Type B pancreatic cell (in vitro differentiated cells): ENCODE measurements around the gene SPATS2. TPM values are rescaled to one million over a fixed set of nuclear protein-coding genes. Genes with fewer than 3 reads are reported as not detected.

Experiments
- DNase-seq: peaks from one replicate; pipeline ENCODE4 v3.0.0; 2021; ENCODE audit warnings: mixed read lengths; ENCODE audit not compliant: unreplicated experiment; ENCODE audit errors: extremely low spot score
- H3K27ac Mint-ChIP-seq: 2 replicates; pipeline ENCODE4 v1.8.0; 2021; ENCODE audit warnings: mild to moderate bottlenecking, mixed read lengths
- H3K27me3 Mint-ChIP-seq: 2 replicates; pipeline ENCODE4 v1.8.0; 2021; ENCODE audit warnings: mixed read lengths
- H3K36me3 Mint-ChIP-seq: 2 replicates; pipeline ENCODE4 v1.8.0; 2021; ENCODE audit warnings: mixed read lengths
- H3K4me1 Mint-ChIP-seq: one replicate; pipeline ENCODE4 v1.8.0; 2021; ENCODE audit warnings: mixed read lengths; ENCODE audit not compliant: unreplicated experiment
- H3K4me3 Mint-ChIP-seq: 2 replicates; pipeline ENCODE4 v1.8.0; 2021; ENCODE audit warnings: mild to moderate bottlenecking, mixed read lengths
- H3K9me3 Mint-ChIP-seq: 2 replicates; pipeline ENCODE4 v1.8.0; 2021; ENCODE audit warnings: mixed read lengths
- total RNA-seq: library from RNA; stranded (reverse); gene quantifications from 2 replicates; pipeline ENCODE4 v1.2.1, GENCODE V29; 2021; ENCODE audit warnings: low replicate concordance
- TF ChIP-seq, protein P1 (sequence below): fragments of 200-600 bp; sonication (generic); conservative IDR thresholded peaks from 2 replicates; pipeline ENCODE4 v1.5.0; 2021; ENCODE audit warnings: antibody characterized with exemption, mild to moderate bottlenecking

The SPATS2 gene
- total RNA-seq, 1 donor from 2014 or later, result 40.3 TPM

DNA sequence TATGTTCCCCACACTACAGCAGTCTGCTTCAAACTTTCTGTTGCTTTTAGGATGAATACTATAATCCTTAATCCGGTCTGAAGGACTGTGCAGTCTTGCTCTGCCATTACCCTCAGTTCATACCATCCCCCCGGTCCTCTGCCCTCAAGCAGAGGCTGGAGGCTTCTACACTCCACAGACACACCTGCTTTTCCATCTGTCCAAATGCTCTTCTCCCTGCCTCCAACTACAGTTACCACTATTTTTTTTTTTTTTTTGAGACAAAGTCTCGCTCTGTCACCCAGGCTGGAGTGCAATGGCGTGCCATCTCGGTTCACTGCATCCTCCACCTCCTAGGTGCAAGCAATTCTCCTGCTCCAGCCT, 152.3 kb downstream of the SPATS2 start:
- H3K27me3 Mint-ChIP-seq, result no peaks in the 10 kb centered on the region

DNA sequence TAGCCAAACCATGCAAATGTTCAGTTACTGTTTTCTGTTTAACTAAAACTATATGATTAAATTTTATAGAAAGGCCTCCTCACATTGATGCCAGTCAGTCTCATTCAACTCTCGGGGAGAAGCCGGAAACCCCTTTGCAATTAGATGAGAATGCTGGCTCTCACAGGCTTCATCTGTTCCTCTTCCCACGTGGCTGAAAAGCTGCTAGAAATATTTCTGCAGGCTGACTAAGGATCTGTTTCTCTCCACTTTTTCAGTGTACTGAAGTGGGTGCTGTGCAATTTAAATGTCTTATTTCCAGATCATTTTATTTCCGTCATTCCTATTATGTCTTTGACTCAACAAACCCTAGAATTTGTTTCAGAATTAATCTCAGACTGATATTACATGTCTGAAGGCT, 154.1 kb downstream of the SPATS2 start:
- no peaks in the 10 kb centered on the region for H3K4me1 Mint-ChIP-seq

More for the DNA sequence above, 152.3 kb downstream of the SPATS2 start:
- Mint-ChIP-seq H3K36me3 (peaks cover 7% of the 10 kb centered on the region), H3K4me1 (no peaks in the 10 kb centered on the region), H3K9me3 (no peaks in the 10 kb centered on the region), H3K27ac (no peak overlapping the region), H3K4me3 (no peak overlapping the region)
- TF ChIP-seq, protein P1, sequence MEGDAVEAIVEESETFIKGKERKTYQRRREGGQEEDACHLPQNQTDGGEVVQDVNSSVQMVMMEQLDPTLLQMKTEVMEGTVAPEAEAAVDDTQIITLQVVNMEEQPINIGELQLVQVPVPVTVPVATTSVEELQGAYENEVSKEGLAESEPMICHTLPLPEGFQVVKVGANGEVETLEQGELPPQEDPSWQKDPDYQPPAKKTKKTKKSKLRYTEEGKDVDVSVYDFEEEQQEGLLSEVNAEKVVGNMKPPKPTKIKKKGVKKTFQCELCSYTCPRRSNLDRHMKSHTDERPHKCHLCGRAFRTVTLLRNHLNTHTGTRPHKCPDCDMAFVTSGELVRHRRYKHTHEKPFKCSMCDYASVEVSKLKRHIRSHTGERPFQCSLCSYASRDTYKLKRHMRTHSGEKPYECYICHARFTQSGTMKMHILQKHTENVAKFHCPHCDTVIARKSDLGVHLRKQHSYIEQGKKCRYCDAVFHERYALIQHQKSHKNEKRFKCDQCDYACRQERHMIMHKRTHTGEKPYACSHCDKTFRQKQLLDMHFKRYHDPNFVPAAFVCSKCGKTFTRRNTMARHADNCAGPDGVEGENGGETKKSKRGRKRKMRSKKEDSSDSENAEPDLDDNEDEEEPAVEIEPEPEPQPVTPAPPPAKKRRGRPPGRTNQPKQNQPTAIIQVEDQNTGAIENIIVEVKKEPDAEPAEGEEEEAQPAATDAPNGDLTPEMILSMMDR, result no peak
- DNase-seq, result no peak

DNA sequence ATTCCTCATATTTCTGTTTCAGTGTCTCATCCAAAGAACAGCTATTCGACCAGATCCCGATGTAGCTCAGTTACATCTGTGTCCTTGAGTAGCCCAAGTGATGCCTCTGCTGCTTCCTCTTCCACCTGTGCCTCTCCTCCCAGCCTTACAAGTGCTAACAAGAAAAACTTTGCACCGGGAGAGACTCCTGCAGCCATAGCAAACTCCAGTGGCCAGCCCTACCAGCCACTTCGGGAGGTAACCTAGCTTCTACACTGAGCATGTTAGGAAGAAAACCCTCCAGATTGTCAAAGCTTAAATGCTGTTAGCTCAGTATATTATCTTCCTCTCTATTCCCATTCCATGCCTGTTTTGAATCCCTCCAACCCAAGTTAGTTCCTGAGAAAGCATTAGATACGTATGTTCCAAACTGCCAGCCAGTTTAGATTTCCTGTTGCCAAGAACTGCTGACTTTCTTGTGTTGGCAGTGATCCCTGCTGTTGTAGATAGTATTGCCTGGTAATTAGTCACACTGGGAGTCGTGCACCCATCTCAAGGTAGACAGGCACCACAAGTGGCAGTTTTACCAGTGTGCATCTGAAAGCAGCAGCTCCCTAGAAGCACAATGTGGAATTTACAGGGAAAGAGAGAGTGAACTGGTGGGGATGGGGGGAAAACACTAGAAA, 157.5 kb downstream of the SPATS2 start:
- Mint-ChIP-seq H3K27me3 (no peaks in the 10 kb centered on the region), H3K9me3 (no peaks in the 10 kb centered on the region), H3K27ac (no peak overlapping the region), H3K36me3 (peaks cover 16% of the 10 kb centered on the region), H3K4me1 (peaks cover 3% of the 10 kb centered on the region), H3K4me3 (no peak overlapping the region)
- TF ChIP-seq, protein P1, result no peak
- DNase-seq, result no peak

More for the DNA sequence above, 154.1 kb downstream of the SPATS2 start:
- Mint-ChIP-seq H3K4me3 (no peak overlapping the region), H3K27me3 (no peaks in the 10 kb centered on the region), H3K9me3 (no peaks in the 10 kb centered on the region), H3K27ac (no peak overlapping the region), H3K36me3 (peaks cover 18% of the 10 kb centered on the region)
- no peak for DNase-seq
- TF ChIP-seq, protein P1, result no peak

DNA sequence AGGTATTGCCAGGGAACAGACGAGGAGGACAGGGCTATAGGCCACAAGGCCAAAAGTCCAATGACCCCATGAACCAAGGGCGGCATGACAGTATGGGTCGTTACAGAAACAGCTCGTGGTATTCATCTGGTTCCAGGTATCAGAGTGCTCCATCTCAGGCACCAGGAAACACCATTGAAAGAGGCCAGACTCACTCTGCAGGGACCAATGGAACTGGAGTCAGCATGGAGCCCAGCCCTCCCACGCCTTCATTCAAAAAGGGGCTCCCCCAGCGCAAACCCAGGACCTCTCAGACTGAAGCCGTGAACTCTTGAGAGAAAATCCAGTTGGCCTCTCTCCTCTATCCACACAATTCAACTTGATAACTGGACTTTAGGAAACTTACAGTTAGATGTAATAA, 158.7 kb downstream of the SPATS2 start:
- no peaks in the 10 kb centered on the region for H3K9me3 Mint-ChIP-seq
- DNase-seq, result no peak
- TF ChIP-seq, protein P1, result no peak
- no peaks in the 10 kb centered on the region for H3K27me3 Mint-ChIP-seq
- H3K4me3 Mint-ChIP-seq, result no peak overlapping the region
- peaks cover 19% of the 10 kb centered on the region for H3K36me3 Mint-ChIP-seq
- no peak overlapping the region for H3K27ac Mint-ChIP-seq
- H3K4me1 Mint-ChIP-seq, result peaks cover 3% of the 10 kb centered on the region

GRCh38 chr12:49527361-49528130, 160.3 kb downstream of the SPATS2 start:
- TF ChIP-seq, protein P1, result no peak
- no peak for DNase-seq
- Mint-ChIP-seq H3K27me3 (no peaks in the 10 kb centered on the region), H3K4me1 (peaks cover 3% of the 10 kb centered on the region), H3K4me3 (no peak overlapping the region), H3K9me3 (no peaks in the 10 kb centered on the region), H3K27ac (no peak overlapping the region), H3K36me3 (peaks cover 19% of the 10 kb centered on the region)
